GM10847 (cell line): ENCODE data around the gene NOL4L.

Experiments used
- POLR2A ChIP-seq: IDR thresholded peaks from 2 replicates; pipeline ENCODE4 v1.6.1; 2011; ENCODE audit not compliant: insufficient read length; ENCODE audit errors: extremely low read depth

NOL4L gene

GRCh38 chr20:32607727-32608663 is 22.9 kb upstream of the NOL4L start:
- no peak for TF ChIP-seq POLR2A

GRCh38 chr20:32607324-32607723 is 22.2 kb upstream of the NOL4L start:
- no peak for TF ChIP-seq POLR2A

GRCh38 chr20:32606790-32607189 is 21.7 kb upstream of the NOL4L start:
- no peak for TF ChIP-seq POLR2A

GRCh38 chr20:32606107-32606506 is 21.0 kb upstream of the NOL4L start:
- no peak for TF ChIP-seq POLR2A

GRCh38 chr20:32605167-32605656 is 20.1 kb upstream of the NOL4L start:
- TF ChIP-seq POLR2A = no peak

- TF ChIP-seq POLR2A = no peak
These were observed 18.1 kb upstream of the NOL4L start for GRCh38 chr20:32603046-32603726.

GRCh38 chr20:32602273-32602672 is 17.1 kb upstream of the NOL4L start:
- no peak for TF ChIP-seq POLR2A

GRCh38 chr20:32600681-32601237 is 15.6 kb upstream of the NOL4L start:
- TF ChIP-seq POLR2A = no peak

GRCh38 chr20:32599783-32600340 is 14.7 kb upstream of the NOL4L start:
- TF ChIP-seq POLR2A = no peak

GRCh38 chr20:32598606-32599005 is 13.5 kb upstream of the NOL4L start:
- TF ChIP-seq POLR2A = no peak

GRCh38 chr20:32597714-32598113 is 12.6 kb upstream of the NOL4L start:
- TF ChIP-seq POLR2A = no peak

- no peak for TF ChIP-seq POLR2A
These were observed 11.6 kb upstream of the NOL4L start for GRCh38 chr20:32596681-32597252.

GRCh38 chr20:32595143-32595542 is 10.0 kb upstream of the NOL4L start:
- TF ChIP-seq POLR2A = no peak

GRCh38 chr20:32594204-32594603 is 9.1 kb upstream of the NOL4L start:
- no peak for TF ChIP-seq POLR2A

GRCh38 chr20:32592022-32592421 is 6.9 kb upstream of the NOL4L start:
- no peak for TF ChIP-seq POLR2A

- TF ChIP-seq POLR2A = no peak
These were observed 4.6 kb upstream of the NOL4L start for GRCh38 chr20:32589769-32590168.

- no peak for TF ChIP-seq POLR2A
These were observed 4.1 kb upstream of the NOL4L start for GRCh38 chr20:32589256-32589655.
